Measurements from ENCODE around the gene FCRL6.

FCRL6 gene

GRCh38 chr1:159800177-159800930 is 1.8 kb upstream of the FCRL6 start:
- peak in 1 of 5 donors; percentile 48 for DNase-seq

DNA sequence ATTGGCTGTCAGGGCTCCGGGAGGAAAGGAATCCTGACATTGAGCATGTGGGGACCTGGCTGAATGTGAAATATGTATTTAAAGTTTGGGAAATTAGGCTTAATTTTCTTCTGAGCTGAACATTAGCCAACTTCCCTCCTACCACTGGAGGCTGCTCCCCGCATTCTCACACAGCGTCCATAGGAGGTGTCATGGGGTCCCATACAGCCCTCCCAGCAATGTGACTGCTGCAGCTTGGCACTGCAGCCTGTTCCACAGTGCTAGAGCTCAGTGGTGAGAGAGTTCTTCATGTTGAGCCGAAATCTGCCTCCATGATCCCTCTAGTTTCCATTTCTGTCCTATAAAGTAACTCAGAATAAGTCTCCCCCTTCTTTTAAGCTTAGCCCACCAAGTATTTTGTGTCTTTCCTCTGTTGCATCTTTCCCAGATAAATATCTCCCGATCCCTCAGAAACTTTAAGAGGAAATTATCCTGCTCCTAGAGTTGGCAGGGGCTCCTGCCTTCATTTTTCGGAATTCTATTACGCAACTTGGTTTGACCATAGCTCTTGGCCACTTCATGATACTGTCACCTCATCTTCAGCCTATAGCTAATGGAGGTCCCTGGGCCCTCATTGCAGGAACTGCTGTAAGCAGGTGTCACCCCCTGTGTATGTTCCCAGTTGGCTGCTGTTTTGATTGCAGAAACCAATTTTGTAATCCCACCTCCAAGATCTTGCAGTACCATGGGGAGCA is 2.0 kb downstream of the FCRL6 start:
- no peak for DNase-seq

- DNase-seq, result no peak
Observed at GRCh38 chr1:159804924-159805323, 2.8 kb downstream of the FCRL6 start.

GRCh38 chr1:159815926-159816325 is 13.8 kb downstream of the FCRL6 start:
- DNase-seq, result no peak

DNA sequence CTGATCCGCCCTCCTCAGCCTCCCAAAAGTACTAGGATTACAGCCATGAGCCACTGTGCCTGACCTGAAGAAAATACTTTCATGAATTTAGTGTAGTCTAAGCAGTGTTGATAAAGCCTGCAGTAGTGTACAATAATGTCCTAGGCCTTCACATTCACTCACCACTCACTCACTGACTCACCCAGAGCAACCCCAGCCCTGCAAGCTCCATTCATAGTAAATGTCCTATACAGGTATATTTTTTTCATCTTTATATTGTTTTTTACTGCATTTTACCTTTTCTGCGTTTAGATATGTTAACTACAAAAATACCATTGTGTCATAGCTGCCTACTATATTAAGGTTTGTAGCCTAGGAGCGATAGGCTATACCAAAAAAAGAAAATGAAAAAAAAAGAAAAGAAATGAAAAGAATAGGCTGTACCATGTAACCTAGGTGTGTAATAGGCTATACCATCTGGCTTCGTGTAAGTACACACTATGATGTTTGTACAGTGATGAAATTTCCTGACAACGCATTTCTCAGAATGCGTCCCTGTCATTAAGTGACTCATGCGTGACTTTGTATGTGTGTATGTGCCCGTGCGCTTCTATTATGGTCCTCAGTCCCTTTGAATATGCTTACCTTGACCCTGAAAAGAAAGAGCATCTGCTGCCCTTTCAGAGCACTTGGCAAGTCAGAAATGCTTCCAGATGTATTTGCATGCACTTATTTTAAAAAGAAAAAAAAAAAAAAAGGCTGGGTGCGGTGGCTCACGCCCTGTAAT is 15.3 kb downstream of the FCRL6 start:
- DNase-seq, result no peak

DNA sequence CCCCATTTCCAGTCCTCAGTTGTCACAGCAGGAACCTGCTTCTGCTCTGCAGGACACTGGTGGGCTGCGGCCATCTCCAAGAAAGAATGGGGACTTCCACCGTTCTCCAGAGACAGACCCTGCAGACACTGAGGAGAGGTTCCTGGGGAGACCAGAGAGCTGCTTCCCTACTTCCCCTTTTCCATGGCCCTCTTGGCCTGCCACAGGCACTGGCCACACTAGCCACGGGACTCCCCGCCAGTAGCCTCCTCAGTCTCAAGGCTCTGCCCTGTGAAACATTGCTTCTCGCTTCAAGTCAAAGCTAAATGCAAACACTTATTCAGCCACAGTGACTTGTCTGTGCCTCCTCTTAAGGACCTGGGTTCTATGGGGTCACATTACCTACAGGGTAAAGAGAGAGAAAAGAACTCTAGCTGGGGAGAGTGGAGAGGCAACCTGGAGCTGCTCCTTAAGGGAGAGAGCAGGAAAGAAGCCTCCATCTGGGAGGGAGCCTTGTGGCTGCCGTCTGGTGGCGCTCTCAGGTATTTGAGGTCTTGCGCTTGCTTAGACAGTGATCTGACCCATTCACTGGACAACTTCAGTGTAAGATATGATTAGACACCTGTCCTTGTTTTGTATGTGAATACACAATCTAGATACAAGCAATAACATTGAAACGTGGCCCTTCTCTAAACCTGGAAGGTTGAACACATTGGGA is 19.2 kb downstream of the FCRL6 start:
- no peak for DNase-seq

DNA sequence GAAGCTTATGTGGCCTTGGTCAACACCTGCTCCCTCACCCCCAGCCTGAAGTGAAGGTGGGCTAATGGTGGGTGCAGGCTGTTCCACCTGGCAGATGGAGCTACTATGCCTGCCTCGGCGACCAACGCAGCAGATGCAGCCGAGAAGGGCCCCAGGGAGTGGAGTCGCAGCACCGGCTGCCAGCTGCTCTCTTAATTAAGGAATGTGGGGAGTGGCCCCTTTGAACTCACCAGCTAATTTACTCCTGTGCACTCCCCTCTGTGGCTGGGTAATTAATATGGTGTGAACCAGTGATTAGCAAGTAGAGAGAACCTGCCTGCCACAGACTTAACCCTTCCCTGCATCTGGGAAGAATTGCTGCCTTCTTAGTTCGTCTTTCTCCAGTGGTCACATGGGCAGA is 21.2 kb downstream of the FCRL6 start:
- DNase-seq, result no peak

- no peak for DNase-seq
Observed at GRCh38 chr1:159825564-159825963, 23.4 kb downstream of the FCRL6 start.

DNA sequence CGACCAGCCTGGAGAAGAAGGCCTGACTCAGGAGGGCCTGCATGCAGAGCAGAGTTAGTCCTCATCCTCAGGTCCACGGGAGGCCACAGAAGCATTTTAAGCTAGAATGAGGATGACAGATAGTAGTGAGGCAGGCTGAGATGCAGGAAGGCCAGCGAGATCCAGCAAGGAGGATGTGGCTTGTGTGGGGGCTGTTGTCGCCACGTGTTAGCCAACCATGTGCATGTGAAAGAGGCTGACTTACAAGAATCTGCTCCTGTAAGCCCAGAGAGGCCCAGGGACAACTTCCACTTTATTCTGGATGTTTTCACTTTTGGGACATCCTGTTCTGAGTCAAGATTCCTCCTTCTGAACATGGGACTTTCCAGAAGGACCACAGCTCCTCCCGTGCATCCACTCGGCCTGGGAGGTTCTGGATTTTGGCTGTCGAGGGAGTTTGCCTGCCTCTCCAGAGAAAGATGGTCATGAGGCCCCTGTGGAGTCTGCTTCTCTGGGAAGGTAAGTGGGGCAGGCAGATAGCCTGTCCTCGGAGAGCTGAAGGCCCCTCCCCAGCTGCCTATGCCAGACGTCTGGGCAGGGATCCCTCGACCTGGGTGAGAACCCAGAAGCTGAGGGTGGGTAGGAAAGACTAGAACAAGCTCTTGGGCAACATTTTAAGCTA is 24.4 kb downstream of the FCRL6 start, which contains the start of gene SLAMF8:
TSS of gene SLAMF8 (plus strand) at position 433 of the 661 bp plus-strand sequence. CDS start at position 459, 26 bp downstream.
- DNase-seq, result peak in 3 of 5 donors; percentile 22 to 80 (median 23)

DNA sequence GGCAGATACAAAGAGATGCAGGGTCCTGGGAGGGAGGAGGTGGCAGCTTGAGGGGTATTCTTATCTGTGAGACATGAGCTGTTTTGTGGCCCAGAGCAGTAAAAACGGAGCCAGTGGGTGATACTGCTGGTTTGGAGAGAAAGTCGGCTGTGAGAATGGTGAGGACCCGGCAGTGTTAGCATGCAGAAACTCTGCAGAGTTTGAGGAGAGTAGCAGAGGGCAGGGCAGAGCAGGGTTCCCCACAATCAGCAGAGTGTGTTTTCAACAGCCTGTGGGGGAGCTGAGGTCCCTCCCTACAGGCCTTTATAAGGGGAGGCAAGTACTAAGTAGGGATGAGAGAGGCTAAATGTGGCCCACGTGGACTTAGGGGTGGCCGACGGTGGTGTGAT is 24.9 kb downstream of the FCRL6 start:
- no peak for DNase-seq

- peak in 1 of 5 donors; percentile 52 for DNase-seq
Observed at GRCh38 chr1:159827549-159827948, 25.4 kb downstream of the FCRL6 start.

- DNase-seq, result no peak
Observed at GRCh38 chr1:159828176-159828575, 26.0 kb downstream of the FCRL6 start.

DNA sequence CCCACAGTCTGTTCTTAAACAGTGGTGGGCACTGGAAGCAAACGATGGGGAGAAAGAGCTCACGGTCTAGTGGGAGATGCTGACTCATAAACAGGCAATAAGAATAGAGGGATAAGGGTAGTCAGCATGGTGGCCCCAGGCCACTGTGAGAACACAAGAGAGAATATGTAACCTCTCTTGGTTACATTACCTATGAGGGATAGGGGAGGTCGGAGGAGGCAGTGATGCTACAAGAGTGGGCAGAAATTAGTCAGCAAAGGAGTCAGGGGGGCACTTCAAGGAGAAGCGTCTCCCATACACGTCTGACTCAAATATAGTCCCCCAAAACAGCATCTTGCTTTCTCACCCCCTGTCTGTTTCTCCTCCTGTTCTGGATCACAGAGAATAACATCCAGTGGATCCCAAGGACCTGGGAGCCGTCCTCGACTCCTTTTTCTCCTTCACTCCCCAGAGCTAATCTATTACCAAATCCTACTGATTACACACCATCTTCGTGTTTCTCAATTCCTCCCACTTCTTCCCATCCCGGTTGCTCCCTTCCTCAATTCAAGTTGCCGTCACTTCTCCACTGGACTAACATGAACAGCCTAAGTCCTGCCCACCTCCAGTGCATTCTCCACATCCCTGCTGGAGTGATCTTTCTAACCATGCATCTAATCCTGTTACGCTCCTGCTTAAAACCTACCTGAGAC is 26.6 kb downstream of the FCRL6 start:
- no peak for DNase-seq

DNA sequence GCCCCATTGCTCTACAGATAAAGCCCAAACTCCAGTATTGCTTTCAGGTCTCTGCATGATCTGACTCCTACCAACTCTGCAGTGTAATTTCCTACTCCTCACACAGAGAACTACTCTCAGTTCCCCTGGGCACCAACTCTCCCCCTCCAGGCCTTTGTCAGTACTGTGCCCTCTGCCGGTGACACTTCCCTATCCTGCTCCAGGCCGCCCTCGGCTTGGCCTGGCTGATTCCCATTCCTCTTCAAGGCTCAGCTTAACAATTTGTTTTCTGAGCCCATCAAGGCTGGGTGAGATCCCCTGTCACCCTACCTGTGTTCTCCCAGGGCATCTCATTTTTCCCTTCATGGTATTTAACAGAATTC is 27.1 kb downstream of the FCRL6 start:
- DNase-seq, result no peak

GRCh38 chr1:159829822-159830465 is 27.8 kb downstream of the FCRL6 start:
- DNase-seq, result no peak

DNA sequence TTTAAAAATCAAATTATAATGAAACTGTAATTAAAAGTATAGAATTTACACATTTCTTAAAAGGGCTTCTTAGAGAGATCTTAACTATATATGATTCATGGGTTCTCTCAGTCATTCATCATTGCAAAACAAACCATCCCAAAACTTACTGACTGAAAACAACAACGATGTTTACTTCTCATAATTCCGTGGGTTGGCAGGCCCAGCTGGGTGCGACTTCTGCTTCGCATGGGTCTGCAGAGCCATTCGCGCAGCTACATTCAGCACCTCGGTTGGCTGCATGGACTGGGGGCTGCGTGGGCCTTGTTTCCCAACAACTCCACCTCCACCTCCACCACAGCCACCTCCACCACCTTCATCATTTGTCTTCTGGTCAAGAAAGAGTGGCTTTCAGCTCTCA is 28.6 kb downstream of the FCRL6 start:
- no peak for DNase-seq

- DNase-seq, result no peak
Observed at GRCh38 chr1:159831412-159832141, 29.4 kb downstream of the FCRL6 start.

DNA sequence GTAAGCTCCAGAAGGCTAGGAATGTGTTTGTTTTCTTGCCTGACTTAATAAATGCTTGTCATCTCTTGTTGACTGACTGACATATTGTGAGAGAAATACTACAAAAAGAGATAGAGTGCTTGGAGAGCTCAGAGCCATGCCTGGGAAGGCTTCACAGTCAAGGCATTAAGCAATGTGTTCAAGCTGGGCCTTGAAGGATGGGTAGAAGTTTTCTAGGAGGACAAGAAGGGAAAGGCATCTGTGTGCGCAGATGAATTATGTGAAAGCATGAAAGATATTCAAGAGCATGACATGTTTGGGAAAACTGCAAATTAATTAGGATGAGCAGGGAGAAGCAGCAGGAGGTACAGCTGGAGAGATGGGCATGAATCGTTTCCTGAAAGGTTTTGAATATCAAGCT is 30.1 kb downstream of the FCRL6 start:
- DNase-seq, result no peak

DNA sequence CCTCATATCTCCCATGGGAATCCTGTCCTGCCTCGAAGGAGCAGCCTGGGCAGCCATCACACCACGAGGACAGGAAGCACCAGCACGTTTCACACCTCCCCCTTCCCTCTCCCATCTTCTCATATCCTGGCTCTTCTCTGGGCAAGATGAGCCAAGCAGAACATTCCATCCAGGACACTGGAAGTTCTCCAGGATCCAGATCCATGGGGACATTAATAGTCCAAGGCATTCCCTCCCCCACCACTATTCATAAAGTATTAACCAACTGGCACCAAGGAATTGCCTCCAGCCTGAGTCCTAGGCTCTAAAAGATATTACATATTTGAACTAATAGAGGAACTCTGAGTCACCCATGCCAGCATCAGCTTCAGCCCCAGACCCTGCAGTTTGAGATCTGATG is 33.2 kb downstream of the FCRL6 start:
- no peak for DNase-seq

DNA sequence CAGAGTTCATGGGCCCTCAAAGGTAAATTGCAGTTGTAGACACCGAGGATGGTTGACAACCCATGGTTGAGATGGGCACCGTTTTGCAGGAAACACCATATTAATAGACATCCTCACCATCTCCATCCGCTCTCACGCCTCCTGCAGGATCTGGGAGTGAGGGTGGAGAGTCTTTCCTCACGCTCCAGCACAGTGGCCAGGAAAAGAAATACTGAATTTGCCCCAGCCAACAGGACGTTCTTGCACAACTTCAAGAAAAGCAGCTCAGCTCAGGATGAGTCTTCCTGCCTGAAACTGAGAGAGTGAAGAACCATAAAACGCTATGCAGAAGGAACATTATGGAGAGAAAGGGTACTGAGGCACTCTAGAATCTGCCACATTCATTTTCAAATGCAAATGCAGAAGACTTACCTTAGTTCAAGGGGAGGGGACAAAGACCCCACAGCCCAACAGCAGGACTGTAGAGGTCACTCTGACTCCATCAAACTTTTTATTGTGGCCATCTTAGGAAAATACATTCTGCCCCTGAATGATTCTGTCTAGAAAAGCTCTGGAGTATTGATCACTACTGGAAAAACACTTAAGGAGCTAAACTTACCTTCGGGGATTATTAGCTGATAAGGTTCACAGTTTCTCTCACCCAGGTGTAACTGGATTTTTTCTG is 33.8 kb downstream of the FCRL6 start:
- no peak for DNase-seq
